B cell (primary cell): ENCODE data around the gene ATXN1. TPM values are rescaled to one million over a fixed set of nuclear protein-coding genes. Genes with fewer than 3 reads are reported as not detected.

Experiments used
- ATAC-seq: fragments of 200-7000 bp; cut with Tn5 transposase; one replicate; pipeline ENCODE4 v1.10.0; 2021; ENCODE audit warnings: low read depth, mild to moderate bottlenecking, moderate number of reproducible peaks, moderate library complexity
- CTCF ChIA-PET: fragments of 350-600 bp; sonication (Branson Sonifier 250); formaldehyde crosslinking; loops from one replicate; lab custom pipeline; 2021; ENCODE audit warnings: antibody characterized with exemption, inconsistent platforms; lab: Charles Lee
- POLR2A ChIA-PET: fragments of 350-600 bp; sonication (Branson Sonifier 250); formaldehyde crosslinking; loops from one replicate; lab custom pipeline; 2021; ENCODE audit warnings: antibody characterized with exemption; lab: Charles Lee
- DNase-seq: peaks from one replicate; pipeline ENCODE4 v3.0.0; 2013
- H2AFZ ChIP-seq: 2 replicates; pipeline ENCODE4 v1.6.1; 2012; ENCODE audit warnings: mild to moderate bottlenecking, low read depth, low read length; ENCODE audit not compliant: insufficient read depth, poor library complexity, severe bottlenecking
- H3K27ac ChIP-seq, 2 donors: 1 replicate in 1 of 2; 2 replicates in 1 of 2; pipeline ENCODE4 v1.5.1; 2012 to 2013; ENCODE audit warnings: low read length in 2 of 2, mild to moderate bottlenecking in 2 of 2, moderate library complexity in 1 of 2
- H3K27me3 ChIP-seq, 4 experiments: fragments of 200-600 bp in 1 of 4; sonication (generic) in 1 of 4; replicated peaks in 1 of 4; 1 replicate in 2 of 4; 2 replicates in 2 of 4; pipeline versions ENCODE4 v1.6.1 to v1.7.0; 2013 to 2016; ENCODE audit warnings: low read length in 3 of 4, mild to moderate bottlenecking in 2 of 4, mixed read lengths in 1 of 4, moderate library complexity in 1 of 4; ENCODE audit not compliant: insufficient read depth in 4 of 4, control insufficient read depth in 3 of 4; ENCODE audit errors: control extremely low read depth in 1 of 4
- H3K36me3 ChIP-seq, 2 experiments: replicated peaks in 1 of 2; 1 replicate in 1 of 2; 2 replicates in 1 of 2; pipeline versions ENCODE4 v1.6.1 to v1.7.1; 2013; ENCODE audit warnings: low read length in 1 of 2; ENCODE audit not compliant: insufficient read depth in 2 of 2, control insufficient read depth in 1 of 2; ENCODE audit errors: control extremely low read depth in 1 of 2, extremely low read depth in 1 of 2
- H3K4me1 ChIP-seq, 2 donors: fragments of 200-600 bp in 1 of 2; sonication (generic) in 1 of 2; 1 replicate in 1 of 2; 2 replicates in 1 of 2; pipeline versions ENCODE4 v1.5.1 to v1.6.1; 2013 to 2017; ENCODE audit warnings: low read length in 2 of 2; ENCODE audit not compliant: control insufficient read depth in 2 of 2, insufficient read depth in 2 of 2
- H3K4me2 ChIP-seq: replicated peaks from 2 replicates; pipeline ENCODE3; 2012; ENCODE audit warnings: mild to moderate bottlenecking, low read depth, low read length; ENCODE audit not compliant: poor library complexity, severe bottlenecking
- H3K4me3 ChIP-seq, 5 experiments: fragments of 200-600 bp in 1 of 5; sonication (generic) in 1 of 5; 1 replicate in 3 of 5; 2 replicates in 2 of 5; pipeline versions ENCODE4 v1.5.1 to v1.7.0; 2011 to 2016; ENCODE audit warnings: low read length in 4 of 5, mild to moderate bottlenecking in 4 of 5, low read depth in 2 of 5, control low read depth in 1 of 5, moderate library complexity in 1 of 5; ENCODE audit not compliant: insufficient read depth in 1 of 5; ENCODE audit errors: control extremely low read depth in 1 of 5, extremely low read depth in 1 of 5
- H3K79me2 ChIP-seq: fragments of 200-600 bp; sonication (generic); one replicate; pipeline ENCODE4 v1.6.0; 2016; ENCODE audit warnings: low read length; ENCODE audit not compliant: control insufficient read depth, insufficient read depth
- H3K9ac ChIP-seq: fragments of 200-600 bp; sonication (generic); 2 replicates; pipeline ENCODE4 v1.6.1; 2017; ENCODE audit warnings: mild to moderate bottlenecking, low read length, moderate library complexity
- H3K9me3 ChIP-seq, 3 donors: one replicate each; pipeline versions ENCODE4 v1.6.1 to v1.7.1; 2013; ENCODE audit warnings: low read length in 2 of 3; ENCODE audit not compliant: control insufficient read depth in 2 of 3, insufficient read depth in 1 of 3; ENCODE audit errors: control extremely low read depth in 1 of 3
- H4K20me1 ChIP-seq: 2 replicates; pipeline ENCODE4 v1.6.0; 2012; ENCODE audit warnings: mild to moderate bottlenecking, low read length; ENCODE audit not compliant: insufficient read depth, control insufficient read depth, poor library complexity, severe bottlenecking
- H3K27ac Mint-ChIP-seq: one replicate; pipeline ENCODE4 v1.8.0; 2021; ENCODE audit warnings: mixed read lengths
- H3K27me3 Mint-ChIP-seq: one replicate; pipeline ENCODE4 v1.8.0; 2021; ENCODE audit warnings: mixed read lengths
- H3K4me1 Mint-ChIP-seq: one replicate; pipeline ENCODE4 v1.8.0; 2021; ENCODE audit warnings: mixed read lengths
- H3K4me3 Mint-ChIP-seq: one replicate; pipeline ENCODE4 v1.8.0; 2021; ENCODE audit warnings: mixed read lengths
- H3K9me3 Mint-ChIP-seq: one replicate; pipeline ENCODE4 v1.8.0; 2022; ENCODE audit warnings: mixed read lengths; ENCODE audit not compliant: insufficient read depth
- CTCF ChIP-seq: fragments of 200-600 bp; IDR thresholded peaks from one replicate; pipeline ENCODE4 v1.8.0; 2022; ENCODE audit warnings: antibody characterized with exemption, mild to moderate bottlenecking
- EZH2 ChIP-seq: IDR thresholded peaks from 2 replicates; pipeline ENCODE4 v1.6.1; 2012; ENCODE audit warnings: borderline replicate concordance, low read depth, mild to moderate bottlenecking, moderate library complexity, low read length; ENCODE audit not compliant: insufficient read depth, poor library complexity, severe bottlenecking
- WGBS: methylation state at CpG from one replicate; pipeline ENCODE4 v1.1.5; 2013; ENCODE audit warnings: missing lambda C conversion rate; ENCODE audit not compliant: insufficient coverage; 5-methylcytosine and 5-hydroxymethylcytosine counted together
- intact Hi-C: fragments of 100-400 bp; cut with micrococcal nuclease; formaldehyde crosslinking; loops from one replicate; pipeline ENCODE4 v1.10.0; 2022
- polyA plus RNA-seq: library from polyadenylated mRNA; depleted of rRNA; stranded (reverse); fragments of >200 nt; gene quantifications from 2 replicates; pipeline ENCODE4 v1.2.3, GENCODE V29; 2012
- total RNA-seq, 2 donors: library from RNA; stranded (reverse); fragments of 120-200 nt in 1 of 2; gene quantifications; 1 replicate in 1 of 2; 2 replicates in 1 of 2; pipeline versions ENCODE4 v1.2.3 to v1.2.4, GENCODE V29; 2013 to 2022

Gene ATXN1
- total and polyA plus RNA-seq, 2 donors (not counting 1 experiment from before 2014, with no cell fraction given): 5.7 to 63.8 TPM

- H3K79me2 ChIP-seq: no peaks in the 10 kb centered on the region
- no peaks in the 10 kb centered on the region for H3K27me3 ChIP-seq
- no peak overlapping the region for H3K4me3 Mint-ChIP-seq
- H4K20me1 ChIP-seq: no peaks in the 10 kb centered on the region
- ATAC-seq (no peak), DNase-seq (no peak)
- H3K27me3 Mint-ChIP-seq: no peaks in the 10 kb centered on the region
- TF ChIP-seq EZH2: no peak
- no peak for TF ChIP-seq CTCF
- no peaks in the 10 kb centered on the region for H3K36me3 ChIP-seq
- no peak overlapping the region for H3K27ac Mint-ChIP-seq
- no peak overlapping the region for H3K4me3 ChIP-seq
- ChIA-PET CTCF (no interaction called here), POLR2A (no interaction called here)
- peaks cover 11% of the 10 kb centered on the region for H3K4me1 Mint-ChIP-seq
- H3K9me3 ChIP-seq: no peaks in the 10 kb centered on the region
- H3K9ac ChIP-seq: no peak overlapping the region
- no peak overlapping the region for H3K4me2 ChIP-seq
- intact Hi-C loops: no loop called here
- H3K9me3 Mint-ChIP-seq: no peaks in the 10 kb centered on the region
- WGBS: no CpG with 5 or more reads among the region's 5 CpGs
- no peak overlapping the region for H2AFZ ChIP-seq
- H3K27ac ChIP-seq: no peak overlapping the region
- peaks cover 0 to 7% of the 10 kb centered on the region in 2 donors for H3K4me1 ChIP-seq
Measured at GRCh38 chr6:16648003-16648402, 113.3 kb downstream of the ATXN1 start.

GRCh38 chr6:16647422-16647821 lies 113.8 kb downstream of the ATXN1 start:
- H3K4me3 Mint-ChIP-seq: no peak overlapping the region
- no peak overlapping the region for H3K27ac ChIP-seq
- no peaks in the 10 kb centered on the region for H3K9me3 ChIP-seq
- H3K9me3 Mint-ChIP-seq: no peaks in the 10 kb centered on the region
- no peak overlapping the region for H3K4me3 ChIP-seq
- WGBS: no CpG with 5 or more reads among the region's 4 CpGs
- peaks cover 0 to 7% of the 10 kb centered on the region in 2 donors for H3K4me1 ChIP-seq
- no peak overlapping the region for H2AFZ ChIP-seq
- ATAC-seq: no peak
- TF ChIP-seq CTCF (no peak), EZH2 (no peak)
- peaks cover 10% of the 10 kb centered on the region for H3K4me1 Mint-ChIP-seq
- intact Hi-C loops: no loop called here
- H3K36me3 ChIP-seq: no peaks in the 10 kb centered on the region
- no peak for DNase-seq
- no peak overlapping the region for H3K27ac Mint-ChIP-seq
- CTCF ChIA-PET: no interaction called here
- no peak overlapping the region for H3K4me2 ChIP-seq
- H3K27me3 ChIP-seq: no peaks in the 10 kb centered on the region
- no peaks in the 10 kb centered on the region for H3K79me2 ChIP-seq
- no peaks in the 10 kb centered on the region for H3K27me3 Mint-ChIP-seq
- H4K20me1 ChIP-seq: no peaks in the 10 kb centered on the region
- H3K9ac ChIP-seq: no peak overlapping the region
- POLR2A ChIA-PET: no interaction called here
